OCI-LY1 (cell line): ENCODE measurements around the gene UNC5B.

ENCODE experiments used
- CTCF ChIP-seq: fragments of 200-600 bp; sonication (generic), shearing (Covaris generic); IDR thresholded peaks from 2 replicates; pipeline ENCODE4 v1.5.1; 2017; ENCODE audit warnings: mild to moderate bottlenecking, antibody characterized with exemption, low read length, moderate library complexity, mixed read lengths
- EZH2 ChIP-seq: fragments of 200-600 bp; sonication (generic), shearing (Covaris generic); IDR thresholded peaks from 2 replicates; pipeline ENCODE4 v1.8.0; 2017; ENCODE audit warnings: borderline replicate concordance, mixed run types, mild to moderate bottlenecking, antibody characterized with exemption, low read length, moderate library complexity, mixed read lengths

- TF ChIP-seq CTCF (no peak), EZH2 (no peak)
These were observed 44.4 kb downstream of the UNC5B start for GRCh38 chr10:71256661-71257318.
